COR-L47 (cell line): Measurements from ENCODE around the gene ZNF221.
"Not testable (repeated sequence)": the region's sequence is repeated elsewhere in the genome, so short reads cannot be mapped to it uniquely, and the experiment has no call there.

ENCODE experiments used
- DNase-seq: peaks from one replicate; lab custom pipeline; 2025; lab: John Stamatoyannopoulos, UW

ZNF221 gene

GRCh38 chr19:43950834-43951645 is at the start of gene ZNF221:
Gene ZNF221 (plus strand): TSS chr19:43951228. CDS start chr19:43962727, 11,499 bp downstream.
- peak; percentile 92 for DNase-seq

- peak; percentile 47 for DNase-seq
Observed at GRCh38 chr19:43901395-43902390, 49.3 kb upstream of the ZNF221 start.

- no peak for DNase-seq
Observed at GRCh38 chr19:43902399-43902798, 48.6 kb upstream of the ZNF221 start.

GRCh38 chr19:43905897-43906296 is 45.1 kb upstream of the ZNF221 start:
- DNase-seq: no peak

GRCh38 chr19:43906774-43907173 is 44.3 kb upstream of the ZNF221 start:
- DNase-seq: no peak

GRCh38 chr19:43908659-43909058 is 42.4 kb upstream of the ZNF221 start:
- no peak for DNase-seq

GRCh38 chr19:43910884-43911283 is 40.1 kb upstream of the ZNF221 start:
- DNase-seq: no peak

- no peak for DNase-seq
Observed at GRCh38 chr19:43913383-43913782, 37.6 kb upstream of the ZNF221 start.

GRCh38 chr19:43914051-43914450 is 37.0 kb upstream of the ZNF221 start:
- DNase-seq: no peak

- no peak for DNase-seq
Observed at GRCh38 chr19:43923875-43924274, 27.2 kb upstream of the ZNF221 start.

GRCh38 chr19:43928820-43929219 is 22.2 kb upstream of the ZNF221 start:
- DNase-seq: no peak

GRCh38 chr19:43934055-43934984 is 16.7 kb upstream of the ZNF221 start:
- DNase-seq: no peak

GRCh38 chr19:43934985-43935708 is 15.9 kb upstream of the ZNF221 start, which contains the start of gene ZNF45:
Gene ZNF45 (minus strand): TSS chr19:43935282. CDS start chr19:43922185, 13,097 bp downstream.
- DNase-seq: peak; percentile 84

- DNase-seq: no peak
Observed at GRCh38 chr19:43936188-43936587, 14.8 kb upstream of the ZNF221 start.

- no peak for DNase-seq
Observed at GRCh38 chr19:43939557-43940260, 11.3 kb upstream of the ZNF221 start.

- no peak for DNase-seq
Observed at GRCh38 chr19:43940719-43941118, 10.3 kb upstream of the ZNF221 start.

- DNase-seq: no peak
Observed at GRCh38 chr19:43941209-43941608, 9.8 kb upstream of the ZNF221 start.

GRCh38 chr19:43947412-43947811 is 3.6 kb upstream of the ZNF221 start:
- not testable (repeated sequence) for DNase-seq

GRCh38 chr19:43949803-43950202 is 1.2 kb upstream of the ZNF221 start:
- DNase-seq: not testable (repeated sequence)

GRCh38 chr19:43956827-43957226 is 5.8 kb downstream of the ZNF221 start:
- DNase-seq: no peak
